GM19240 (cell line): Measurements from ENCODE around the gene FOLR2.
"Not testable (repeated sequence)": the region's sequence is repeated elsewhere in the genome, so short reads cannot be mapped to it uniquely, and the experiment has no call there.

ENCODE experiments used
- DNase-seq: peaks from one replicate; pipeline ENCODE4 v3.0.0; 2011; ENCODE audit warnings: low spot score; ENCODE audit not compliant: insufficient read length

FOLR2 gene

DNA sequence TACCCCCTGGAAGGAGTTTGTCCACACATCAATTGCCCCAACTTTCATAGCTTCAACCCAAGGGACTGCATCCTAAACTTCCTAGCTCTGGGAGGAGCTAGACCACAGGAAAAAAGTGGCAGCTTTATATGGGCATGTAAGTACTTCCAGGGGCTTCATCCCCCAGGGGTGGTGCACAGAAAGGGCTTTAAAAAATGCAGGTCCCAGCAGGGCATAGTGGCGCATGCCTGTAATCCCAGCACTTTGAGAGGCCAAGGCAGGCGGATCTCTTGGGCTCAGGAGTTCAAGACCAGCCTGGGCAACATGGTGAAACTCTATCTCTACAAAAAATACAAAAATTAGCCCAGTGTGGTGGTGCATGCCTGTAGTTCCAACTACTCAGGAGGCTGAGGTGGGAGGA lies 9.8 kb upstream of the FOLR2 start:
- not testable (repeated sequence) for DNase-seq

GRCh38 chr11:72208281-72208680 lies 8.3 kb upstream of the FOLR2 start:
- DNase-seq = no peak

DNA sequence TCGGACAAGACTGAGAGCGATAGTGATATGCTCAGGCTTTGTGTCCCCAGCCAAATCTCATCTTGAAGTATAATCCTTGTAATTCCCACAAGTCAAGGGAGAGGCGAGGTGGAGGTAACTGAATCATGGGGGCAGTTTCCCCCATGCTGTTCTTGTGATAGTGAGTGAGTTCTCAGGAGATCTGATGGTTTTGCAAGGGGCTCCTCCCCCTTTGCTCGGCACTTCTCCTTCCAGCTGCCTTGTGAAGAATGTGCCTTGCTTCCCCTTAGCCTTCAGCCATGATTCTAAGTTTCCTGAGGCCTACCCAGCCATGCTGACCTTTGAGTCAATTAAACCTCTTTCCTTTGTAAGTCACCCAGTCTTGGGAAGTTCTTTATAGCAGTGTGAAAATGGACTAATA lies 7.5 kb upstream of the FOLR2 start:
- no peak for DNase-seq

DNA sequence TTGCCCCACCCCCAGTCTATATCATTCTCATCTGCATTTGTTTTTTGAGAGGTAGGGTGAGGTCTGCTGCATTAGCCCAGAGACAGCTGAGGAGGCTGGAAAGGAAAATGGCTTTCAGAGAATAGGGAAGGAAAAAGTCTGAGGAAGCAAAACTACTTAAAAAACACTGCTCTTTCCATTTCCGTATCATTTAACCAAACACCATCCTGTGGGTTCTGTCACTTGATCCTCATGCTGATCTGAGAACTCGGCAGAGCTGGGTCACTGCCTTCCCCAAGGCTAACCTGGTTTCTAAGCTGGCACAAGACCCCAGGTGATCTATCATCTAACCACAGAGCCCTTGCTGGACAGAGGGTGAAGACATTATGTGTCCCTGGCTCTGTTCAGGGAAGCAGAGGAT lies 1.2 kb downstream of the FOLR2 start:
- no peak for DNase-seq

DNA sequence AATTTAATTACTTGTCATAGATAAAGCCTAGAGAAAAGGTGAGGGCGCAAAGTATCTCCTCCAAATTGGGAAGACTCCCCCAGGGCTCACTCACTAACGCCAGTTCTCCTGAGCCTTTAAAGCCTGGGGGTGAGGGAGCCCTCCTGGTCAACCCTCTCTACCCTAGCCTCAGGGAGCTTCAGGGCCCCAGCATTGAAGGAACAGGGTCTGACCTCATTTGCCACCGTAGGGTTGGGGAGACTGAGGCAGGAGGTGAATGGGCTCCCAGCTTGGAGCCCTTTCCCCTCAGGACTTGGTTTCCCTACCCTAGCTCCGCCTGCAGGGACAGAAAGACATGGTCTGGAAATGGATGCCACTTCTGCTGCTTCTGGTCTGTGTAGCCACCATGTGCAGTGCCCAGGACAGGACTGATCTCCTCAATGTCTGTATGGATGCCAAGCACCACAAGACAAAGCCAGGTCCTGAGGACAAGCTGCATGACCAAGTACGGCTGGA lies 1.7 kb downstream of the FOLR2 start:
- DNase-seq = no peak

DNA sequence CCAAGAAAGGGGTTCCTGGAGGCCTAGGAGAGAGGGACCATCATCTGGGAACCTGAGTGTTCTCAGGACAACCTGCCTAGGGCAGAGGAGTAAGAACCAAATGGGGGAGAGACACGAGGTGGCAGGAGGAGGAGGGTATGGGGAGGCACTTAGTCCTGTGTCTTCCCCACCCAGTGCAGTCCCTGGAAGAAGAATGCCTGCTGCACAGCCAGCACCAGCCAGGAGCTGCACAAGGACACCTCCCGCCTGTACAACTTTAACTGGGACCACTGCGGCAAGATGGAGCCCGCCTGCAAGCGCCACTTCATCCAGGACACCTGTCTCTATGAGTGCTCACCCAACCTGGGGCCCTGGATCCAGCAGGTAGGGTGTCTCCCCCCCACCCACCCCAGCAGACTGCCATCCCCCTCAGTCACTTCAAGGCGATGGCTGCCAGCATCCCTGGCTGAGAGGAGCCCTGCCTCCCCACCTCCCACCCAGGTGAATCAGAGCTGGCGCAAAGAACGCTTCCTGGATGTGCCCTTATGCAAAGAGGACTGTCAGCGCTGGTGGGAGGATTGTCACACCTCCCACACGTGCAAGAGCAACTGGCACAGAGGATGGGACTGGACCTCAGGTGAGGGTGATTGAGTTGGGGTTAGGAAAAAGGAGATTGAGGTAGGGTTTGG lies 4.2 kb downstream of the FOLR2 start:
- no peak for DNase-seq

- DNase-seq = no peak
Measured at GRCh38 chr11:72221386-72222075, 4.9 kb downstream of the FOLR2 start.

DNA sequence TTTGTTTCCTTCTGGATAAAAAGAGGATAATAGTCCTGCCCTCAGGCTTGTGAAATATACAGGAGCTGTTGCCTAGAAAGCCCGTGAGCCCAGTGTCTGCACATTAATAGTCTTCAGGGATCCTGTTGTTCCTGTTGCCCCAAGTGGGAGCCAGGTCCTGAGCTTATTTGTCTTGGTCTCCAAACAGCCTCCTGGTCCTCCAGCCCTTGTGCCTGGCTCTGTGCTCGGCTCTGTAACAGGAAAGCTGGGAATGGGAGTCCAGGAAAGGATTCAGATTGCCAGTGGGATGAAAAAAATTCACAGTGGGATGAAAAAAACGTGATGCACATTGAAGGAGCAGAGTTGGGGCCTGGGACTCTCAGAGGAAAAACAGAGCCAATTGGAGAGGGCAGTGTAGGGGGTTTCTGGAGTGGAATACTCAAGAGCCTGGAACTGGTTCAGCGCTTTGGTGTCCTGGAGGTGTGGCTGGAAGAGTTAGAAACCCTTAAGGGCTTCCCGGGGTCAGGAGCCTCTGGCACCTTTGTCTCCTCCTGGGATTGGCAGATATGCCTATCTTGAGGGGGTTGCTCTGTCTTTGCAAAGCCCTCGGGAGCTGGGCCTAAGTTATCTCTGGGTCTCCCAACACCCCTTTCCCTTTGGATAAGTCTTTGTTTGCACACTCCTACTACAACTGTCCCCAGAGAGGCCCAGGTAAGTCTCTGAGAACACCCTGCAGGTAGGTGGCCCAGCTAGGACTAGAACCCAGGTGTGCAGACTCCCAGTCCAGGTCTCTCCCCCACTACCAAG lies 5.7 kb downstream of the FOLR2 start:
- no peak for DNase-seq

DNA sequence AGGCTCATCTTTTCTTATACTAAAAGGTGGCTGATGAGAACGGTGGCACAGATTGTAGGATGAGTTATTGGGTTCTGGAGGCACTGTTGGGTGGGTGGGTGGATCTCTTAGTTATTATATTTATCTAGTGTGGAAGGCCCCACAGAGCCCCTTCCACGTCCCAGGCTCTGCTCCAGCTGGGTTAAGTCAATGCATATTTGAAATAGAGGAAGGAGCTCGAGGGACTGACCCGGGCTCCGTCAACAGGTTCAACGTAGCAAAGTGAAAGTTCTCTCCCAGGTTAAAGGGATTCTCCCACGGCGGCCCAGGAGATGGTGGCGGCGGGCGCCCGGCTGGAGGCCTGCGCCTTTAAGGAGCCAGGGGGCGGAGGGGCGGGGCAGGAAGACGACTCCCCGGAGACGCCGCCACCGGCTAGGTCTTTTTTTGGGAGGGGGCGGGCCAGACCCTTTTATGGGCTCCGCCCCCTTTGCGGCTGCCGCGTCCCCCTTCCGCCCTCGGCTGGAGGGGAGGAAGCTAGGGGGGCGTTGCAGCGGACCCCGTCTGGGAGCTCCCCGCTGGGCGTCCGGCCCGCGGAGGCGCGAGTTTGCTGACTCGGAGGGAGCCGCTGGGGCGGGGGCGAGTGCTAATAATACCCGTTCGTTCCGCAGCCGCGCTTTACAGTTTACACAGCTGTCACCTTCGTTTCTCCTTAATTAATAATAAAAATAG lies 6.5 kb downstream of the FOLR2 start:
- DNase-seq = peak; percentile 75

- DNase-seq = no peak
Measured at GRCh38 chr11:72223615-72224563, 7.3 kb downstream of the FOLR2 start.

DNA sequence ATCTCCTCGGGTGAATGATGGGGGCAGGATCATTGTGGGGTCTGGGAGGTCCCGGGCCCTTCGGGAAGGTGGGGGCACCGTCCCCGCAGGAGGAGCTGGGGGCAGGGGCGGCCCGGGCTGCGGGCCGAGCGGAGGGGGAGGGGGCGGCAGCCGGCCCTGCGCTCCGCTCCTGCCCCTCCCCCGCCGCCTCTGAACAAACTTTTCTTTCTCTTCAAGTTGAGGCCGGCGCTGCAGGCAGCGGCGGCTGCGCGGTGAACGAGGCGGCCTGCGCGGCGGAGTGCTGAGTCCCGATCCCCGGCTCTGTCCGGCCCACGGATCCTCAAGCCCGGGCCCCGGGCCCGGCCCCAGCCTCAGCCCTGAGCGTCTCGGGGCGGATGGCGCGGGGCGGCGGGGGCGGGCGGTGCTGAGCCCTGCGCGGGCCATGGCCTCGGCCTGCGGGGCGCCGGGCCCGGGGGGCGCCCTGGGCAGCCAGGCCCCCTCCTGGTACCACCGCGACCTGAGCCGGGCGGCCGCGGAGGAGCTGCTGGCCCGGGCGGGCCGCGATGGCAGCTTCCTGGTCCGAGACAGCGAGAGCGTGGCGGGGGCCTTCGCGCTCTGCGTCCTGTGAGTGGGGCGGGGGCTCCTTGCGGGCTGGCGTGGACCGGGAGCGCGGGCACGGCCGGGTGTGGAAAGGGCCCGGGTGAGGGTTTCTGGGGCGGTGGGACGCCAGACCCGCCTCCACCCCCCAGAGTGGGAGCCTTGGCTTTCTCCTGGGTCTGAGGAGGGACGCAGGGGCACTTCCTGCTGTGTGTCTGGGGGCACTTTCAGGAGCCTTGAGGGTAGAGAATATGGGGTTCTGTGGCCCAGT lies 8.2 kb downstream of the FOLR2 start, which contains the start of gene INPPL1:
TSS of gene INPPL1 (plus strand) at position 204 of the 847 bp plus-strand sequence. CDS start at position 422, 218 bp downstream.
- DNase-seq = no peak

DNA sequence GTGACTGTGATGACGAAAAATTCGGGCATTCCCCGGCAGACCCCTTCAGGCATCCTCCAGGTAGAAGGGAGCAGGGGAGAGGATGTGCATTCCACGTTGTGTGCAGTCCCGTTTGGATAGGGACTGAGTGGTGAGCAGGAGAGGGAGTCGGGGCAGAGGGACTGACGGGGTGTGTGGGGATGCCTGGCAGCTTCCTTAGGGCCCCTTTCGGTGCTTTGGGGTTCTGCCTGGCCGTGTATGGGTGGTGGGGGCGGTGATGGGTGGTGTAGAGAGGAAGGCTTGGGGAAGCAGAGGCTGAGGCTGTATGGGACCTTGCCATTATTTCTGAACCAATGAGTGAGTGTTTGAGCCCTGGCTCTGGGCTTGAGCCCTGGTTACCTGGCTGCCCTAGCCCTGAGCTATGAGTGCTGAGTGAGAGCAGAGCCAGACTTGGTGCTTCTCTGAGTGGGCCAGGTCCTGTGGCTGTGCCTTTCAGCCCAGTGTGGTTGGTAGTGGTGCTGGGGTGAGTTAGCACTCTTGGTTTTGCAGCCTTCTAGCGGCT lies 8.9 kb downstream of the FOLR2 start:
- DNase-seq = no peak

GRCh38 chr11:72226701-72227100 lies 10.1 kb downstream of the FOLR2 start:
- no peak for DNase-seq

- DNase-seq = no peak
Measured at GRCh38 chr11:72227316-72228228, 11.0 kb downstream of the FOLR2 start.

DNA sequence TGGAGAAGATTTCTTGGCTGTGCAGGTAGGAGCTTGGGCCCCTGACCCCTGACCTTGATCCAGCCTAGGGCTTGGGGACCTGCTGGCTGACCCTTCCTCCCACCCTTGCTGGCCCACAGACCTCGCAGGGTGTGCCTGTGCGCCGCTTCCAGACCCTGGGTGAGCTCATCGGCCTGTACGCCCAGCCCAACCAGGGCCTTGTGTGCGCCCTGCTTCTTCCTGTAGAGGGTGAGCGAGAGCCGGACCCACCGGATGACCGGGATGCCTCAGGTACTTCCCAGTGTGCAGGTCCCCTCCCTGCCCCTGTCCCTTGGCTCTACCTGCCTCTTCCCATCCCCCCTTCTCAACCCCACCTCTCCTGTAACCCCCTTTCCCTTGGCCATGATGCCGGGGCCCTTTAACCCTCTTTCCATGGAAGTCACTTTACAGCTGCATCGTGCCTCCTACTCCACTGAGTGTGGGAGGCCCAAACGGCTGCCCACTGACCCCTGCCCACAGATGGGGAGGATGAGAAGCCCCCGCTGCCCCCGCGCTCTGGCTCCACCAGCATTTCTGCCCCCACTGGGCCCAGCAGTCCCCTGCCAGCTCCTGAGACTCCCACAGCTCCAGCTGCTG lies 11.7 kb downstream of the FOLR2 start:
- DNase-seq = no peak

DNA sequence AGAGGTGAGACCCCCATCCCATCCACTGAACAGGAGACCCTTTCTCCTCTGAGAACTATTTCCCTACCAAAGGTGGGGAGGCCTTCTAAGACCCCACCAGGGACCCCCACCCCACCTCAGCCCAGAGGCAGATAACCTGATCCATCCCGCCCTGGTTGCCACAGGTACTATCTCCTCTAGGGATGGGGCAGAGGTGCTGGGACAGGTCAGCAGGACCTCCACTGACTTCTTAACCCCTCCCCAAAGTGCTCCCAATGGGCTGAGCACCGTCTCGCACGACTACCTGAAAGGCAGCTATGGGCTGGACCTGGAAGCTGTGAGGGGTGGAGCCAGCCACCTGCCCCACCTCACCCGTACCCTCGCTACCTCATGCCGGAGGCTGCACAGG lies 12.2 kb downstream of the FOLR2 start:
- DNase-seq = no peak

DNA sequence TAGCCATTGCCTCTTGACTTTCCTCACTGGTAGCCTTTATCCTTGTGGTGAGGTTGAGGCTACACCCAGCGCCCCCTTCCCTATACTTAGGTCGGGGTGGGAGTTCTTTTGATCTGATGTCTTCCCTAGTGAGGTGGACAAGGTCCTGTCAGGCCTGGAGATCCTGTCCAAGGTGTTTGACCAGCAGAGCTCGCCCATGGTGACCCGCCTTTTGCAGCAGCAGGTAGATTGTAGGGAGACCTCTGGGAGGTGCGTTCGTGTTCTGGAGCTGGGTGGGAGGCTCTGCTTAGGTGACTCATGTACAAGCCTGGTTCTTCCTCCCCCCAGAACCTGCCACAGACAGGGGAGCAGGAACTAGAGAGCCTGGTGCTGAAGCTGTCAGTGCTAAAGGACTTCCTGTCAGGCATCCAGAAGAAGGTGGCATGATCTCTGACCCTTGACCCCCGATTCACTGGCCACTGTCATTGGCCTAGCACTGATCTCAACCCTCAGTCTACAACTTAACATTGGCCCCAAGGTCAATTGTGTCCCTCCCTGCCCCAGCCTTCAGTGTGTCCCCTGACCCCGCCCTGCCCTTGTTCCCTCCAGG lies 12.8 kb downstream of the FOLR2 start:
- no peak for DNase-seq
